Measurements from ENCODE around the gene MORF4L1.

GRCh38 chr15:78930577-78931388, 58.1 kb downstream of the MORF4L1 start:
- TF ChIP-seq POLR2AphosphoS5 (IDR thresholded peaks at IDR 0.05) (no peak), POLR2A (IDR thresholded peaks at IDR 0.05; ENCODE audit: low read depth) (no peak), CTCF (IDR thresholded peaks at IDR 0.05) (no peak), EP300 (IDR thresholded peaks at IDR 0.05) (no peak)
